A549 (cell line): ENCODE results near the gene PCDHGA11.

Source experiments
- CEBPB ChIP-seq, 2 experiments: fragments of >200 bp in 1 of 2; sonication (Bioruptor Twin) in 1 of 2; formaldehyde crosslinking in 1 of 2; IDR thresholded peaks; 2 replicates each; pipeline ENCODE4 v1.6.1; 2012 to 2016
- EP300 ChIP-seq, 2 experiments: fragments of >200 bp; sonication (Bioruptor Twin); formaldehyde crosslinking; IDR thresholded peaks; 2 replicates in 1 of 2; 3 replicates in 1 of 2; pipeline ENCODE4 v1.6.1; 2016 to 2017
- HEYL ChIP-seq: fragments of 250-450 bp; sonication (Bioruptor Pico); IDR thresholded peaks from 2 replicates; pipeline ENCODE4 v1.8.0; 2021; ENCODE audit warnings: mild to moderate bottlenecking, moderate library complexity
- JUN ChIP-seq, 2 experiments: fragments of >200 bp; sonication (Bioruptor Twin); formaldehyde crosslinking; IDR thresholded peaks; 2 replicates in 1 of 2; 3 replicates in 1 of 2; pipeline ENCODE4 v1.6.1; 2016 to 2017
- MAZ ChIP-seq: fragments of 150-350 bp; IDR thresholded peaks from 2 replicates; pipeline ENCODE4 v1.6.1; 2014; ENCODE audit warnings: antibody characterized with exemption, low read depth, low read length, borderline replicate concordance
- POLR2A ChIP-seq: IDR thresholded peaks from 2 replicates; pipeline ENCODE4 v1.6.1; 2012; ENCODE audit warnings: mild to moderate bottlenecking, low read length
- RAD21 ChIP-seq, 2 experiments: fragments of >200 bp in 1 of 2; sonication (Bioruptor Twin) in 1 of 2; formaldehyde crosslinking in 1 of 2; IDR thresholded peaks in 1 of 2; conservative IDR thresholded peaks in 1 of 2; 2 replicates in 1 of 2; 3 replicates in 1 of 2; pipeline ENCODE4 v1.6.1; 2012 to 2018; ENCODE audit warnings: inconsistent platforms in 1 of 2
- RCOR1 ChIP-seq: fragments of 150-350 bp; IDR thresholded peaks from 2 replicates; pipeline ENCODE4 v1.6.1; 2014; ENCODE audit warnings: antibody characterized with exemption, low read length, low read depth
- TF ChIP-seq, protein P1 (sequence below): fragments of >200 bp; sonication (Bioruptor Twin); formaldehyde crosslinking; IDR thresholded peaks from 3 replicates; pipeline ENCODE4 v1.5.1; 2016
- TF ChIP-seq, protein P2 (sequence below): fragments of 200-600 bp; sonication (generic); IDR thresholded peaks from 2 replicates; pipeline ENCODE4 v1.6.1; 2016; ENCODE audit warnings: antibody characterized with exemption, mild to moderate bottlenecking, moderate library complexity
- TF ChIP-seq, protein P3 (sequence below): IDR thresholded peaks from 2 replicates; pipeline ENCODE4 v1.6.1; 2012
- TF ChIP-seq, protein P4 (sequence below): fragments of 450-650 bp; IDR thresholded peaks from 2 replicates; pipeline ENCODE4 v1.6.1; 2014; ENCODE audit warnings: antibody characterized with exemption
- TF ChIP-seq, protein P5 (sequence below): fragments of 250-450 bp; sonication (Bioruptor Pico); IDR thresholded peaks from 2 replicates; pipeline ENCODE4 v1.5.0; 2021; ENCODE audit warnings: mild to moderate bottlenecking, moderate library complexity, borderline replicate concordance

DNA sequence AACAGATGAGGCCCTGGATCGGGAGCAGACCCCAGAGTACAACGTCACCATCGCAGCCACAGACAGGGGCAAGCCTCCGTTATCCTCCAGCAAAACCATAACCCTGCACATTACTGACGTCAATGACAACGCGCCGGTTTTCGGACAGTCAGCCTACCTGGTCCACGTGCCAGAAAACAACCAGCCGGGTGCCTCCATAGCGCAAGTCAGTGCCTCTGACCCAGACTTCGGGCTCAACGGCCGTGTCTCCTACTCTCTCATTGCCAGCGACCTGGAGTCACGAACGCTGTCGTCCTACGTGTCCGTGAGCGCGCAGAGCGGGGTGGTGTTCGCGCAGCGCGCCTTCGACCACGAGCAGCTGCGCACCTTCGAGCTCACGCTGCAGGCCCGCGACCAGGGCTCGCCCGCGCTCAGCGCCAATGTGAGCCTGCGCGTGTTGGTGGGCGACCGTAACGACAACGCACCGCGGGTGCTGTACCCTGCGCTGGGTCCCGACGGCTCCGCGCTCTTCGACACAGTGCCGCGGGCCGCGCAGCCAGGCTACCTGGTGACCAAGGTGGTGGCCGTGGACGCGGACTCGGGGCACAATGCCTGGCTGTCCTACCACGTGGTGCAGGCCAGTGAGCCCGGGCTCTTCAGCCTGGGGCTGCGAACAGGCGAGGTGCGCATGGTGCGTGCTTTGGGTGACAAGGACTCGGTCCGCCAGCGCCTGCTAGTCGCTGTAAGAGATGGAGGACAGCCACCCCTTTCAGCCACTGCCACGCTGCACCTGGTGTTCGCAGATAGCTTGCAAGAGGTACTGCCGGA, 1.6 kb upstream of the PCDHGA11 start:
- TF ChIP-seq, protein P1, sequence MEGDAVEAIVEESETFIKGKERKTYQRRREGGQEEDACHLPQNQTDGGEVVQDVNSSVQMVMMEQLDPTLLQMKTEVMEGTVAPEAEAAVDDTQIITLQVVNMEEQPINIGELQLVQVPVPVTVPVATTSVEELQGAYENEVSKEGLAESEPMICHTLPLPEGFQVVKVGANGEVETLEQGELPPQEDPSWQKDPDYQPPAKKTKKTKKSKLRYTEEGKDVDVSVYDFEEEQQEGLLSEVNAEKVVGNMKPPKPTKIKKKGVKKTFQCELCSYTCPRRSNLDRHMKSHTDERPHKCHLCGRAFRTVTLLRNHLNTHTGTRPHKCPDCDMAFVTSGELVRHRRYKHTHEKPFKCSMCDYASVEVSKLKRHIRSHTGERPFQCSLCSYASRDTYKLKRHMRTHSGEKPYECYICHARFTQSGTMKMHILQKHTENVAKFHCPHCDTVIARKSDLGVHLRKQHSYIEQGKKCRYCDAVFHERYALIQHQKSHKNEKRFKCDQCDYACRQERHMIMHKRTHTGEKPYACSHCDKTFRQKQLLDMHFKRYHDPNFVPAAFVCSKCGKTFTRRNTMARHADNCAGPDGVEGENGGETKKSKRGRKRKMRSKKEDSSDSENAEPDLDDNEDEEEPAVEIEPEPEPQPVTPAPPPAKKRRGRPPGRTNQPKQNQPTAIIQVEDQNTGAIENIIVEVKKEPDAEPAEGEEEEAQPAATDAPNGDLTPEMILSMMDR, result no peak
- TF ChIP-seq EP300 (IDR thresholded peaks at IDR 0.05), result no peak
- TF ChIP-seq POLR2A, result no peak
- no peak for TF ChIP-seq RAD21 (conservative IDR thresholded peaks at IDR 0.05 in 1 of 2, IDR thresholded peaks at IDR 0.05 in 1 of 2)
- TF ChIP-seq, protein P2, sequence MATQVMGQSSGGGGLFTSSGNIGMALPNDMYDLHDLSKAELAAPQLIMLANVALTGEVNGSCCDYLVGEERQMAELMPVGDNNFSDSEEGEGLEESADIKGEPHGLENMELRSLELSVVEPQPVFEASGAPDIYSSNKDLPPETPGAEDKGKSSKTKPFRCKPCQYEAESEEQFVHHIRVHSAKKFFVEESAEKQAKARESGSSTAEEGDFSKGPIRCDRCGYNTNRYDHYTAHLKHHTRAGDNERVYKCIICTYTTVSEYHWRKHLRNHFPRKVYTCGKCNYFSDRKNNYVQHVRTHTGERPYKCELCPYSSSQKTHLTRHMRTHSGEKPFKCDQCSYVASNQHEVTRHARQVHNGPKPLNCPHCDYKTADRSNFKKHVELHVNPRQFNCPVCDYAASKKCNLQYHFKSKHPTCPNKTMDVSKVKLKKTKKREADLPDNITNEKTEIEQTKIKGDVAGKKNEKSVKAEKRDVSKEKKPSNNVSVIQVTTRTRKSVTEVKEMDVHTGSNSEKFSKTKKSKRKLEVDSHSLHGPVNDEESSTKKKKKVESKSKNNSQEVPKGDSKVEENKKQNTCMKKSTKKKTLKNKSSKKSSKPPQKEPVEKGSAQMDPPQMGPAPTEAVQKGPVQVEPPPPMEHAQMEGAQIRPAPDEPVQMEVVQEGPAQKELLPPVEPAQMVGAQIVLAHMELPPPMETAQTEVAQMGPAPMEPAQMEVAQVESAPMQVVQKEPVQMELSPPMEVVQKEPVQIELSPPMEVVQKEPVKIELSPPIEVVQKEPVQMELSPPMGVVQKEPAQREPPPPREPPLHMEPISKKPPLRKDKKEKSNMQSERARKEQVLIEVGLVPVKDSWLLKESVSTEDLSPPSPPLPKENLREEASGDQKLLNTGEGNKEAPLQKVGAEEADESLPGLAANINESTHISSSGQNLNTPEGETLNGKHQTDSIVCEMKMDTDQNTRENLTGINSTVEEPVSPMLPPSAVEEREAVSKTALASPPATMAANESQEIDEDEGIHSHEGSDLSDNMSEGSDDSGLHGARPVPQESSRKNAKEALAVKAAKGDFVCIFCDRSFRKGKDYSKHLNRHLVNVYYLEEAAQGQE, result no peak
- TF ChIP-seq, protein P3, sequence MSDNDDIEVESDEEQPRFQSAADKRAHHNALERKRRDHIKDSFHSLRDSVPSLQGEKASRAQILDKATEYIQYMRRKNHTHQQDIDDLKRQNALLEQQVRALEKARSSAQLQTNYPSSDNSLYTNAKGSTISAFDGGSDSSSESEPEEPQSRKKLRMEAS, result no peak
- TF ChIP-seq MAZ, result no peak
- TF ChIP-seq, protein P4, sequence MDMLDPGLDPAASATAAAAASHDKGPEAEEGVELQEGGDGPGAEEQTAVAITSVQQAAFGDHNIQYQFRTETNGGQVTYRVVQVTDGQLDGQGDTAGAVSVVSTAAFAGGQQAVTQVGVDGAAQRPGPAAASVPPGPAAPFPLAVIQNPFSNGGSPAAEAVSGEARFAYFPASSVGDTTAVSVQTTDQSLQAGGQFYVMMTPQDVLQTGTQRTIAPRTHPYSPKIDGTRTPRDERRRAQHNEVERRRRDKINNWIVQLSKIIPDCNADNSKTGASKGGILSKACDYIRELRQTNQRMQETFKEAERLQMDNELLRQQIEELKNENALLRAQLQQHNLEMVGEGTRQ, result no peak
- no peak for TF ChIP-seq JUN (IDR thresholded peaks at IDR 0.05)
- no peak for TF ChIP-seq CEBPB (IDR thresholded peaks at IDR 0.05)
- TF ChIP-seq, protein P5, sequence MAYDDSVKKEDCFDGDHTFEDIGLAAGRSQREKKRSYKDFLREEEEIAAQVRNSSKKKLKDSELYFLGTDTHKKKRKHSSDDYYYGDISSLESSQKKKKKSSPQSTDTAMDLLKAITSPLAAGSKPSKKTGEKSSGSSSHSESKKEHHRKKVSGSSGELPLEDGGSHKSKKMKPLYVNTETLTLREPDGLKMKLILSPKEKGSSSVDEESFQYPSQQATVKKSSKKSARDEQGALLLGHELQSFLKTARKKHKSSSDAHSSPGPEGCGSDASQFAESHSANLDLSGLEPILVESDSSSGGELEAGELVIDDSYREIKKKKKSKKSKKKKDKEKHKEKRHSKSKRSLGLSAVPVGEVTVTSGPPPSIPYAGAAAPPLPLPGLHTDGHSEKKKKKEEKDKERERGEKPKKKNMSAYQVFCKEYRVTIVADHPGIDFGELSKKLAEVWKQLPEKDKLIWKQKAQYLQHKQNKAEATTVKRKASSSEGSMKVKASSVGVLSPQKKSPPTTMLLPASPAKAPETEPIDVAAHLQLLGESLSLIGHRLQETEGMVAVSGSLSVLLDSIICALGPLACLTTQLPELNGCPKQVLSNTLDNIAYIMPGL, result no peak
- no peak for TF ChIP-seq HEYL (CRISPR knock-in tag)
- no peak for TF ChIP-seq RCOR1
